Measurements from ENCODE around the gene ARHGEF10L.

ARHGEF10L gene

GRCh38 chr1:17600321-17600720, 60.8 kb downstream of the ARHGEF10L start:
- H3K27ac ChIP-seq (ENCODE audit: low read depth, low read length) = no peak overlapping the region
- H3K36me3 ChIP-seq (ENCODE audit: control insufficient read depth, low read length) = no peaks in the 10 kb centered on the region
- H3K27me3 ChIP-seq (ENCODE audit: control insufficient read depth, low read length) = no peaks in the 10 kb centered on the region
- no peak overlapping the region for H3K4me3 ChIP-seq (ENCODE audit: low read length)
- no peaks in the 10 kb centered on the region for H3K9me2 ChIP-seq (replicated peaks; ENCODE audit: control insufficient read depth, low read length)
- no peaks in the 10 kb centered on the region for H3K9me3 ChIP-seq (ENCODE audit: control insufficient read depth, insufficient read depth, low read length)
- no peaks in the 10 kb centered on the region for H3K79me2 ChIP-seq (ENCODE audit: control insufficient read depth, low read length)
- no peak overlapping the region for H3K4me2 ChIP-seq (ENCODE audit: low read length)
- TF ChIP-seq EZH2phosphoT487 (IDR thresholded peaks at IDR 0.05; ENCODE audit: borderline replicate concordance, low read length) (no peak), CTCF (IDR thresholded peaks at IDR 0.05; ENCODE audit: low read depth, low read length, poor library complexity, severe bottlenecking) (no peak)
- no peaks in the 10 kb centered on the region for H3K4me1 ChIP-seq (ENCODE audit: control insufficient read depth, low read length)
- no peaks in the 10 kb centered on the region for H3F3A ChIP-seq (ENCODE audit: control insufficient read depth, insufficient read depth)
- no peaks in the 10 kb centered on the region for H4K20me1 ChIP-seq (ENCODE audit: control insufficient read depth, insufficient read depth, low read depth, low read length)

- H3F3A ChIP-seq (ENCODE audit: control insufficient read depth, insufficient read depth) = no peaks in the 10 kb centered on the region
- H3K4me3 ChIP-seq (ENCODE audit: low read length) = no peak overlapping the region
- no peaks in the 10 kb centered on the region for H3K79me2 ChIP-seq (ENCODE audit: control insufficient read depth, low read length)
- TF ChIP-seq EZH2phosphoT487 (IDR thresholded peaks at IDR 0.05; ENCODE audit: borderline replicate concordance, low read length) (no peak), CTCF (IDR thresholded peaks at IDR 0.05; ENCODE audit: low read depth, low read length, poor library complexity, severe bottlenecking) (no peak)
- no peaks in the 10 kb centered on the region for H3K27me3 ChIP-seq (ENCODE audit: control insufficient read depth, low read length)
- no peaks in the 10 kb centered on the region for H3K4me1 ChIP-seq (ENCODE audit: control insufficient read depth, low read length)
- H3K9me3 ChIP-seq (ENCODE audit: control insufficient read depth, insufficient read depth, low read length) = no peaks in the 10 kb centered on the region
- no peak overlapping the region for H3K4me2 ChIP-seq (ENCODE audit: low read length)
- H4K20me1 ChIP-seq (ENCODE audit: control insufficient read depth, insufficient read depth, low read depth, low read length) = no peaks in the 10 kb centered on the region
- H3K9me2 ChIP-seq (replicated peaks; ENCODE audit: control insufficient read depth, low read length) = no peaks in the 10 kb centered on the region
- H3K36me3 ChIP-seq (ENCODE audit: control insufficient read depth, low read length) = no peaks in the 10 kb centered on the region
- H3K27ac ChIP-seq (ENCODE audit: low read depth, low read length) = no peak overlapping the region
Observed at GRCh38 chr1:17601643-17602382, 62.3 kb downstream of the ARHGEF10L start.

GRCh38 chr1:17603091-17603841, 63.8 kb downstream of the ARHGEF10L start:
- H3K4me1 ChIP-seq (ENCODE audit: control insufficient read depth, low read length) = no peaks in the 10 kb centered on the region
- no peaks in the 10 kb centered on the region for H3K79me2 ChIP-seq (ENCODE audit: control insufficient read depth, low read length)
- H3K27ac ChIP-seq (ENCODE audit: low read depth, low read length) = no peak overlapping the region
- no peaks in the 10 kb centered on the region for H3K36me3 ChIP-seq (ENCODE audit: control insufficient read depth, low read length)
- no peaks in the 10 kb centered on the region for H3K27me3 ChIP-seq (ENCODE audit: control insufficient read depth, low read length)
- no peaks in the 10 kb centered on the region for H3K9me2 ChIP-seq (replicated peaks; ENCODE audit: control insufficient read depth, low read length)
- no peaks in the 10 kb centered on the region for H3F3A ChIP-seq (ENCODE audit: control insufficient read depth, insufficient read depth)
- no peak overlapping the region for H3K4me2 ChIP-seq (ENCODE audit: low read length)
- TF ChIP-seq EZH2phosphoT487 (IDR thresholded peaks at IDR 0.05; ENCODE audit: borderline replicate concordance, low read length) (no peak), CTCF (IDR thresholded peaks at IDR 0.05; ENCODE audit: low read depth, low read length, poor library complexity, severe bottlenecking) (no peak)
- H3K9me3 ChIP-seq (ENCODE audit: control insufficient read depth, insufficient read depth, low read length) = no peaks in the 10 kb centered on the region
- H3K4me3 ChIP-seq (ENCODE audit: low read length) = no peak overlapping the region
- H4K20me1 ChIP-seq (ENCODE audit: control insufficient read depth, insufficient read depth, low read depth, low read length) = no peaks in the 10 kb centered on the region

Data from DOHH2 (cell line).